Measurements from ENCODE around the gene SHE.

The SHE gene

GRCh38 chr1:154446789-154447188 is 55.4 kb downstream of the SHE start:
- DNase-seq (ENCODE audit: low read depth): no peak

GRCh38 chr1:154446292-154446691 is 55.9 kb downstream of the SHE start:
- peak; percentile 82 for DNase-seq (ENCODE audit: low read depth)

GRCh38 chr1:154445040-154445472 is 57.2 kb downstream of the SHE start:
- DNase-seq (ENCODE audit: low read depth): no peak

- DNase-seq (ENCODE audit: low read depth): no peak
These were observed 58.8 kb downstream of the SHE start for GRCh38 chr1:154443274-154444013.

GRCh38 chr1:154442006-154442740 is 60.0 kb downstream of the SHE start:
- DNase-seq (ENCODE audit: low read depth): no peak

GRCh38 chr1:154441241-154441888 is 60.8 kb downstream of the SHE start:
- no peak for DNase-seq (ENCODE audit: low read depth)

- DNase-seq (ENCODE audit: low read depth): no peak
These were observed 62.0 kb downstream of the SHE start for GRCh38 chr1:154440036-154440804.

- no peak for DNase-seq (ENCODE audit: low read depth)
These were observed 65.8 kb downstream of the SHE start for GRCh38 chr1:154436433-154436832.

GRCh38 chr1:154435599-154436200 is 66.5 kb downstream of the SHE start:
- no peak for DNase-seq (ENCODE audit: low read depth)

- peak; percentile 51 for DNase-seq (ENCODE audit: low read depth)
These were observed 67.7 kb downstream of the SHE start for GRCh38 chr1:154434346-154435085.

- no peak for DNase-seq (ENCODE audit: low read depth)
These were observed 68.9 kb downstream of the SHE start for GRCh38 chr1:154433161-154433764.

GRCh38 chr1:154431586-154432373 is 70.4 kb downstream of the SHE start:
- DNase-seq (ENCODE audit: low read depth): peak; percentile 97

GRCh38 chr1:154430903-154431302 is 71.3 kb downstream of the SHE start:
- DNase-seq (ENCODE audit: low read depth): no peak

GRCh38 chr1:154429841-154430611 is 72.2 kb downstream of the SHE start:
- no peak for DNase-seq (ENCODE audit: low read depth)
